SHP77 treated with DMSO at 0.1 percent for 48 hours (cell line): Measurements from ENCODE around the gene CENPX.

Experiments
- DNase-seq: peaks from one replicate; lab custom pipeline; 2025; lab: John Stamatoyannopoulos, UW

CENPX gene

DNA sequence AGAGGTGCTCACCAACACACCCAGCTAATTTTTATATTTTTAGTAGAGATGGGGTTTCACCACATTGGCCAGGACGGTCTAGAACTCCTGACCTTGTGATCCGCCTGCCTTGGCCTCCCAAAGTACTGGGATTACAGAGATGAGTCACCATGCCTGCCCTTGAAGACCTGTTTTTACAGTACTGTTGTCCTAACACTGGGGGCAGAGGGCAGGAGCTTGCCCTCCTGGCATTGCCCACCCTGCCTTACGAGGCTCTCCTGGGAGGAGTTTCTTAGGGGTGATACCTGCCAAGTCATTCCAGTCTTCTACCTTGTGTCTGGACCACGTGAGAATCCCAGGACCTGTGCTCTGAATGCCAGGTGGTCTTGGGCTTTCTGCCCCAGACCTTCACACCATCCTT, 42.6 kb downstream of the CENPX start:
- DNase-seq = no peak

DNA sequence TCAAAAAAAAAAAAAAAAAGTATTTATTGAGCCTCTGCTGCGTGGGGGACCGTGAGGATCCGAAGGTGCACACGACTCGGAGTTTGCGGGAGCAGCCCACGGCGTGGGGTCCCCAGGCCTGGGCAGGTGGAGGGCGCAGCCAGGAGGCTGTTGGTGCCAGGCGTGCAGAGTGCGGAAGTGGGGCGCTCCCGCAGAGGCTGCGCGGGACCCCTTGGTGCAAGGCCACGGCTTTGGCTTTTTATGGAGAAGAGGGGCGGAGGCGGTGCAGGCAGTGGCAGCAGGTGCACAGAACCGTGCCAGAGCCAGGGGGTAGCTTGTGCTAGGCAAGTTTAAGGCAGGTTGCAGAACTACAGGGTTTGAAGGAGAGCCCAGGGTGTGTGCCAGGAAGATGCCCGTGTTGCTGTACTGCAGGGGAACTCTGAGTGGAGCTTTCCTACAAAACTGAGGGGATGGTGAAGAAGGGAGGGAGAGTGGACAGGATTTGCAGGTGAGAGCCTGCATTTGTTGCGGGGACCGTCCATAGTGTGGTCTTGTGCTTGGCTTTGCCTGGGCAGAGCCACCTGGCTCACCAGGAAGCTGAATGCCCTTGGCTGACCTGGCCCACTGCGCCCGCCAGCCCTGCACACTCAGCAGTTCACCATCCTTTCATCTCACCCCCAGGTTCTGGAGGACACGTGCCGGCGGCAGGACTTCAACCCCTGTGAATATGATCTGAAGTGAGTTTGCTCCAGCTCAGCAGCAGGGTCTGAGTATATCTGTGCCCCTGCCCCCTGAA, 44.0 kb downstream of the CENPX start:
- DNase-seq = no peak

- DNase-seq = peak; percentile 69
These were observed 45.4 kb downstream of the CENPX start, which contains the start of gene ASPSCR1 for GRCh38 chr17:81977211-81977808. TSS of gene ASPSCR1 (plus strand) at chr17:81977629. CDS start at chr17:81977647, 18 bp downstream.

DNA sequence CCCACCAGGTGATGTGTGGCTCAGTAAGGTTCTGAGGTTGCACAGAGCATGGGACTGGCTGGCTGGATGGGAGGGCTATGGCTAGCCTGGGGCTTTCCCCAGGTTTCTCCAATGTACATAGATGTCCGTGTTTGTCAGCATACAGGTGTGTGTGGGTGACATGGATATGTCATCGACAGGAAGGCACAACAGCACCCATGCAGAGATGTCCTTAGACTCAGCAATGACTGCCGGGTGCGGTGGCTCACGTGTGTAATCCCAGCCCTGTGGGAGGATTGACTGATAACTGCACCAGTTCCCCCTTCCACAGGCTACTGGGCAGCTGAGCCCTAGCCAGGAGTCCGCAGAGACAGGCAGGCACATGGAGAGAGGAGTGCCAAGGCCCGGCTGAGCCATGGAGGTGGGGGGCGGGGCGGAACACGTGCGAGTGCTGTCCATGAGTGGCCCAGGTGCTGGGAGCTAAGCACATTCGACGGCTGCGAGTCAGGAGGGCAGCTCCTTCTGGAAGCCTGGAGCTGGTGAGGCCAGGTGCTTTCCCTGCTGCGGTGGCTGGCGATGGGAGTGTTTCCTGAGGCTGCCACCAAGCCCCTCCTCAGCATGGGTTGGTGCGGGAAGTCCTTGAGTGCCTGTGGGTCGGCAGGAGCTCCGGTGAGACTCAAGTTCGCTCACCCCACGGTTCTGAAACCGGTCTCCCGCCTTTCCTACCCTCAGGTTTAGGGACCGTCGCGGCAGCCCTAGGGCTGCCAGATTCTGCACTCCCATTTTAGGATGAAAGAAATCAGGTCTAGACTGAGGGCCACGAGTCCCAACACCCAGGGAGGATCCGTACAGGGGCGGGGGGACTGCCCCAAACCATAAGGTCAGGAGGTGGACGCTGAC, 46.1 kb downstream of the CENPX start:
- DNase-seq = peak; percentile 92

- no peak for DNase-seq
These were observed 49.2 kb downstream of the CENPX start for GRCh38 chr17:81973432-81973831.

GRCh38 chr17:81968850-81969812, 53.5 kb downstream of the CENPX start:
- no peak for DNase-seq
